Measurements from ENCODE around the gene KRTAP2-2.
"Not testable (repeated sequence)": the region's sequence is repeated elsewhere in the genome, so short reads cannot be mapped to it uniquely, and the experiment has no call there.

Gene KRTAP2-2

GRCh38 chr17:41055130-41055529 is at the start of gene KRTAP2-2:
Gene KRTAP2-2 (minus strand): TSS chr17:41055230. CDS start chr17:41055211, 19 bp downstream.
- DNase-seq (ENCODE audit: low read depth) = not testable (repeated sequence)

DNA sequence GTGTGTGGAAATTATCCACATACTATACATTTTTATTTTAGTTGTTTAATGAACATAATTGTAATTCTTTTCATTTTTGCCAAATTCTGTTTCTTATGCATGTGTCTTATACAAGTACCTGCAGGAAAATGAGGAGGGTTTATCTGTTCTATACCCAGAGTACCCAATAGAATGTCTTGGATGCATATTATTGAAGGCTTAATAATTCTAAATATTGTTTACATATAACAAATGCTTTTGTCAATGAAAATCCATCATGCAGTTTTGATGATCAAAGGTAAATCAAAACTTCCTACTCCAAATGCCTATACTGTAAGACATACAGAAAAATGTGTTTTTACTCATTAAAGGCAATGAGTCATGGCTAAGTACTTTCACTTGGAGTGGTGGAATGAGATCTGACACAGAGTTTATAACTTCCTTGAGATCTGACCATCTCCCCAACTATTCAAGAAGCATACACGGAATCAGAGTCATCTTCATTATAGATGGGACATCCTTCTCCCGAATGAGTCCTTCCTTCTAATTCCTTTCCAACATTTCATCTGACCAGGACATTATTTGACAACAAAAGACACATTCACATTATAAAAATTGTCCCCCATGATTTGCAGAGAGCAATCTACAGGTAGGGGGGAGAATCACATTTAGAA is 49.5 kb upstream of the KRTAP2-2 start:
- not testable (repeated sequence) for DNase-seq (ENCODE audit: low read depth)

DNA sequence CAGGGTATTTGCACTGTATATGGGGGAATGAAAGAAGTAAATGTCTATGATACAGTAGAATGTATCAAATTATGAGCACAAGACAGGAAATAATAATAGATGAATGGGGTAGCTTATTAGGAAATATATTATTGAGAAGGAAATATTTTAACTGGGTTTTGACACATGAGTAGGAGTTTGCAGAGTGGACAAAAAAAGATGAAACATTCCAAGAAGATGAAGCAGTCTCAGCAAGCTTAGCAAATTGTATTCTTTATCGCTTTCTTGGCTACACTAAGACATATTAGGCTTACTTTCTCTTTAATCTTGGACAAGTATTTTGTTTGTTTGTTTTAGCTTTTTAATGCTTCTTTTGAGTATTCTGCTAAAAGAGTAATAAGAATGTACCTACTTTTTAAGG is 48.9 kb upstream of the KRTAP2-2 start:
- DNase-seq (ENCODE audit: low read depth) = no peak

DNA sequence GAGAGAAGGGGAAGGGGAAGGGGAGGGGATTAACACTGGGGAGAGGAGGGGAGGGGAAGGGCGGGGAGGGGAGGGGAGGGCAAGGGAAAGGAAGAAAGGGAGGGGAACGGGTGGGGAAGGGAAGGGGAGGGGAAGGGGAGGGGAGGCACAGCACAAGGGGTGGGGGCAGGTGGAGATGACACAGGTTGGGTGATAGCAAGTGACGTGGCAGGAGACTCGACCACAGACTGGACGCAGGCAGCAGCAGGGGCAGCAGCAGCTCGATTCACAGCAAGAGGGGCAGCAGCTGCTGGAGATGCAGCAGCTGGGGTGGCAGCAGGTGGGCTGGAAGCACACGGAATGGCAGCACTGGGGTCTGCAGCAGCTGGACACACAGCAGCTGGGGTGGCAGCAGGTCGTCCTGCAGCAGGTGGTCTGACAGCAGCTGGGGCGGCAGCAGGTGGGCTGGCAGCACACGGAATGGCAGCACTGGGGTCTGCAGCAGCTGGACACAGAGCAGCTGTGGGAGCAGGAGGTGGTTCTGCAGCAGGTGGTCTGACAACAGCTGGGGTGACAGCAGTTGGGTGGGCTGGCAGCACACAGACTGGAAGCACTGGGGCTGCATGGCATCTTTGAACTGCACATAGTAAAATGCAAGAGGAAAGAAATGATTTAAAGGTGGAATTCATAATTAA is 46.7 kb upstream of the KRTAP2-2 start, which contains the start of gene KRTAP4-16:
TSS of gene KRTAP4-16 (minus strand) at position 624 of the 674 bp plus-strand sequence. CDS start at position 624, 0 bp downstream.
- DNase-seq (ENCODE audit: low read depth) = no peak

- not testable (repeated sequence) for DNase-seq (ENCODE audit: low read depth)
Observed at GRCh38 chr17:41099682-41100480, 44.9 kb upstream of the KRTAP2-2 start.

- DNase-seq (ENCODE audit: low read depth) = no peak
Observed at GRCh38 chr17:41098481-41098880, 43.5 kb upstream of the KRTAP2-2 start.

GRCh38 chr17:41098042-41098441 is 43.0 kb upstream of the KRTAP2-2 start, which contains the start of gene KRTAP4-8:
Gene KRTAP4-8 (minus strand): TSS chr17:41098142. CDS start chr17:41098084, 58 bp downstream.
- DNase-seq (ENCODE audit: low read depth) = no peak

DNA sequence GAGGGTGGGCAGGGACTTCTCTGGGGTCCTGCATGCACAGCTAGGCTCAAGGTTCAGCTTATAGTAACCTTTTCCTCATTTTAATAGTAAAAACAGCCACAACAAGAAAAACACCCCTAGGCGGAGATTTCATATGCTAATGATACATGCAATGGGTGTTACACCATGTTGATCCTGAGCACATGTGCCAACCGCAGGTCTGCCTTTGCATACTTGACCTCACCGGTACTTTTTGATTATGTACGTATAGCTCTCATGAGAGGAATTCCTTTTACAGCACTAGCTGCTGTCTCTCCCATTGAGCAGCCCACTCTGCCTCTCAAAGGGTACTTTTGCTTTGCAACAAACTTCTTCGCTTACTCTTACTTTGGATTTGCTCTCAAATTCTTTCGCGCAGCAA is 41.0 kb upstream of the KRTAP2-2 start:
- DNase-seq (ENCODE audit: low read depth) = no peak

DNA sequence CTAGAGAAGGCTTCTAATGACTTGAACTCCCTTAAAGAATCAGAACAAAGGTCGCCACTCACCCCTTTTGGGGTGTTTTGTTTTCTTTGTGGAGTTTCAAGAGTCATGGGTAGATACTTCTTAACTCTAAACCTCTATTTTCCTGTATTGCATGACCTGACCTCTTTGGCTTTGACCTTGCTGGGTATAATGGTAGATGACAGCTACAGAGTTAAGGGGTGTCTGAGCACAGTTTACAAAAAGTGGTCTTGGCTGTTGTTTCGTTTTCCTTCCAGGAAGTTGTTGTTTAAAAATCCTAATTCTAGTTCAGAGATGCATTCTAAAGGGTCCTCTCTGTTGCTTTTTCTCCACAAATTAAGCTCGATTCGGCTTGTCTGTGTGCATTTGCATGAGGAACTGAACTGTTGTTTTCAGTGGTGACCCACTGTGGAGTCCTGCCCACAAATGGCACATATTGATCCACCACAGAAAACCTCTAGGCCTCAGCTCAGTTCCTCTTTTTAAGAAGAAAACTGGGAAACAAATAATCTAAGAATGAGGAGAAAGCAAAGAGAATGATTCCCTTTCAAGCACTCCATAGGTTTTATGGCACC is 33.8 kb upstream of the KRTAP2-2 start:
- not testable (repeated sequence) for DNase-seq (ENCODE audit: low read depth)

- not testable (repeated sequence) for DNase-seq (ENCODE audit: low read depth)
Observed at GRCh38 chr17:41084100-41084856, 29.2 kb upstream of the KRTAP2-2 start, which contains the start of gene KRTAP4-7. Gene KRTAP4-7 (plus strand): TSS chr17:41084150. CDS start chr17:41084207, 57 bp downstream.

DNA sequence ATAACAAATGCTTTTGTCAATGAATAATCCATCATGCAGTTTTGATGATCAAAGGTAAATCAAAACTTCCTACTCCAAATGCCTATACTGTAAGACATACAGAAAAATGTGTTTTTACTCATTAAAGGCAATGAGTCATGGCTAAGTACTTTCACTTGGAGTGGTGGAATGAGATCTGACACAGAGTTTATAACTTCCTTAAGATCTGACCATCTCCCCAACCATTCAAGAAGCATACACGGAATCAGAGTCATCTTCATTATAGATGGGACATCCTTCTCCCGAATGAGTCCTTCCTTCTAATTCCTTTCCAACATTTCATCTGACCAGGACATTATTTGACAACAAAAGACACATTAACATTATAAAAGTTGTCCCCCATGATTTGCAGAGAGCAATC is 28.4 kb upstream of the KRTAP2-2 start:
- not testable (repeated sequence) for DNase-seq (ENCODE audit: low read depth)

DNA sequence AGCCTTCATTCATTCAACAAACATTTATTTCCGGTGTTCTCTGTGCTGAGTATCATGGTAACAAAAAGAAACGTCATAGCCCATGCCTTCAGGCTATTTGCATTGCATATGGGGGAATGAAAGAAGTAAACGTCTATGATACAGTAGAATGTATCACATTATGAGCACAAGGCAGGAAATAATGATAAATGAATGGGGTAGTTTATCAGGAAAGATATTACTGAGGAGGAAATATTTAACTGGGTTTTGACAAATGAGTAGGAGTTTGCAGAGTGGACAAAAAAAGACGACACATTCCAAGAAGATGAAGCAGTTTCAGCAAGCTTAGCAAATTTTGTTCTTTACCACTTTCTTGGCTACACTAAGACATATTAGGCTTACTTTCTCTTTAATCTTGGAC is 27.6 kb upstream of the KRTAP2-2 start:
- no peak for DNase-seq (ENCODE audit: low read depth)

DNA sequence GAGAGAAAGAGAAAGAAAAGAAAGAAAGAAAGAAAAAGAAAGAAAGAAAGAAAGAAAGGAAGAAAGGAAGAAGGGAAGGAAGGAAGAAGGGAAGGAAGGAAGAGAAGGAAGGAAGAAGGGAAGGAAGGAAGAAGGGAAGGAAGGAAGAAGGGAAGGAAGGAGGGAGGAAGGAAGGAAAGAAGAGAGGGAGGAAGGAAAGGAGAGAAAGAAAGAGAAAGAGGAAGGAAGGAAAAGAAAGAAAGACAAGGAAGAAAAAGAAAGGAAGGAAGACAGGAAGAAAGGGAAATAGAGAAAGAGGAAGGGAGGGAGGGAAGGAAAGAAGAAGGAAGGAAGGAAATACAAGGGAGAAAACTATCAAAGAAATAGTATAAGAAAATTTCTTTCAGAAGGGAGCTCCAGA is 21.8 kb upstream of the KRTAP2-2 start:
- no peak for DNase-seq (ENCODE audit: low read depth)

DNA sequence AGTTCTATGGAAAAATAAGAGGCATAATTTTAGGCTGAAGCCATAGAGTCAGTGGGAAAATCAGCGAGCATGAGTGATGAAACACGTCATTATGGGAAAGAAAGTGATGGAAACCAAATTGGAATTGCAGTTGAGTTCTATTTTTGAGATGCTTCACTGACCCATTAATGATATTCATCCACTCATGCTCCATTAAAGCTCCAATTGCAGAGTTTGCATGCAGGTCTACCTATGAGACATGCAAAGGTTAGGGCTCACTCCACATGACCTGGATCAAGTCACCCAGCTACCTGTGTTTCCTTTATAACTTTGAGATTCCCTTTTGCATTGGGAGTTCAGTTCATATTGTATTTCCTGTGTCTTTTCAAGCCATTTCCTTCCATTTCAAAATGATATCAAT is 18.6 kb upstream of the KRTAP2-2 start:
- no peak for DNase-seq (ENCODE audit: low read depth)

DNA sequence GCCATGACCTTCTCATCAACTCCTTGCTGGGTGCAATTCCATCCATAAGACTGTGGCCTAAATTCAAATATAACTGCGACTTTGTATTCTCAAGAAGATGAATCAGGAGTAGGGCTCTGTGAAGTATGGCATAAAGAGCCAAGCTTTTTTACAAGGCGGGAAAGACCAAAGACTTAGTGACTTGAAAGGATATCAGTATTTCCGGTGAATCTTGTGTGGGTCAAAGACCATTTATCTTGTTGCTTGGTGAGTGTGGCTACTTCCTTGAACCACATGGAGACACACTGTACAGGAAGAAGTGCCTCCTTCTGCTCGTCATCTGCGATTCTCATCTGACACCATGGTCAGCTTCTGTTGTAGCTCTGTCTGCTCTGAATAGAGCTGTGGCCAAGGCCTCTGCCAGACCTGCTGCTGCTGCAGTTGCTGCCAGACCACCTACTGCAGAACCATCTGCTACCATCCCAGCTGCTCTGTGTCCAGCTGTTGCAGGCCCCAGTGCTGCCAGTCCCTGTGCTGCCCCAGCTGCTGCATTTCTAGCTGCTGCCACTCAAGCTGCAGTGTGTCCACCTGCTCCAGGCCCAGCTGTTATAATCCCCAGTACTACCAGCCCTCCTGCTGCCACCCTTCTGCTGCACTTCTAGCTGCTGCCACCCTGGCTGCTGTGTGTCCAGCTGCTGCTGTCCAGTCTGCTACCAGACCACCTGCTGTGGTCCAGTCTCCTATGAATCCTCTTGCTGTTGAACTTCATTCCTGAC is 16.8 kb upstream of the KRTAP2-2 start:
- no peak for DNase-seq (ENCODE audit: low read depth)

DNA sequence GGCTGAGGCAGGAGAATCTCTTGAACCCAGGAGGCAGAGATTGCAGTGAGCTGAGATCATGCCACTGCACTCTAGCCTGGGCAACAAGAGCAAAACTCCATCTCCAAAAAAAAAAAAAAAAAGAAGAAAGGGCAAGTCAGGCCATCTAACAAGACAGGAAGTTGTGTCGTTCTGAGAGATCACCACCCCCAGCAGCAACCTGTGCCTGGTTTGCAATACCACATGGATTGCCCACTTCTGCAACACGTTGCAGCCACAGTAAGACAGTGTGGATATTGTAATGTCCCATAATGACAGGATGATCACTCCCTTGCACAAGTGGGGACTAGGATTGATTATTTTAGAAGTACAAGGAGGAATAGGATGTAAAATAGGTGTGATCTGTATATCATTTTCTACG is 14.0 kb upstream of the KRTAP2-2 start:
- no peak for DNase-seq (ENCODE audit: low read depth)

DNA sequence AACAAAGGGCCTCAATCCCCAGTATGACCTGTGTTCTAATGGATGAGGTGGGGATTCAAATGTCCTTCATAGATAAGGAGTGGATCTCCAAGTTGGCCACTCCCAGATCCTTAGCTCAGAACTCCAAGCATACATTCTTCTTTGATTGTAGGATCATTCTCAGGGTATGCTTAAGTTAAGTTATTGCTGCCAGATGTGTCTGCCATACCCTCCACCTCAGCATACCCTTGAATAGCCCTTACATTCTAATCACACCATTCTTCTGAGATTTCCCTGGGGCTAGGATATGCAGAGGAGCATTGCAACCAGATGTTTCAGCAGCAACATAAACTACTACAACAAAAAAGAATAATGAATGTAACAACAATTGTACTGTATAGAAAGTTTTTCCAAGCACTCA is 12.3 kb upstream of the KRTAP2-2 start:
- no peak for DNase-seq (ENCODE audit: low read depth)

DNA sequence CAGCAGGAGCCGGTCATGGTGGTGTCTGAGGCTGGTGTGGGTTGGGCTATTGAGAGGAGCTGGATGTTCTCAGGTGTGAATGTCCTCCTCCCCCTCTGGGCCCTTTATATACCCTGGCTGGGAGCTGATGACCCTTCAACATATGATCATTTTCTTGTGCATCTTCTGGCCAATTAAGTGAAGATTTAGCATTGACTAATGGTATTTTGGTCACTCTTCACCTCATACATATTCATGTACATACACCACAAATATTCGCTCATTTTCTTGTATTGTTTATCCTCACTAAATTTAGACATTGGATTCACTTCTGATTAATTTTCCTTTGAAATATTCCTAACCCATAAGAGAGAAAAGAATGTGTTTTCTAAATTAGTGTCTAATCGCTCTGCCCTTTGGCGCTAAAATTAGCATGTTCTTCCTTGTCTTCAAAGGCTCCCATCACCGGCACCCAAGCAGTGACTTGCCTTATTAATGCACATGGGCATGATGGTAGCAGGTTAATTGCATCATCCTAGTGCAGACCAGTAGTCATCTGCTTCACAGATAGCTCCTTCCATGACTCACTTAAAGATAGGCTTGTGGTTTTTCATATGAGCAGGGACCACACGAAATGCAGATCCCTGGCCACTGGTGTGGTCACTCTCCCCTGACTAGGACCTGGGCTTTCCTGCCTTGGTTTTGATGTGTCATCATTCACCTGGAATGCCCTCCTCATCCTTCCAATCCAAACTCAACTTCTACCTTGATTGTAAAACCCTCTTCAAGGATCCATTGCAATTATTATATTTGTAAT is 11.0 kb upstream of the KRTAP2-2 start, which contains the start of gene KRTAP2-4:
TSS of gene KRTAP2-4 (minus strand) at position 51 of the 796 bp plus-strand sequence. CDS start at position 17, 34 bp downstream.
- DNase-seq (ENCODE audit: low read depth) = no peak

DNA sequence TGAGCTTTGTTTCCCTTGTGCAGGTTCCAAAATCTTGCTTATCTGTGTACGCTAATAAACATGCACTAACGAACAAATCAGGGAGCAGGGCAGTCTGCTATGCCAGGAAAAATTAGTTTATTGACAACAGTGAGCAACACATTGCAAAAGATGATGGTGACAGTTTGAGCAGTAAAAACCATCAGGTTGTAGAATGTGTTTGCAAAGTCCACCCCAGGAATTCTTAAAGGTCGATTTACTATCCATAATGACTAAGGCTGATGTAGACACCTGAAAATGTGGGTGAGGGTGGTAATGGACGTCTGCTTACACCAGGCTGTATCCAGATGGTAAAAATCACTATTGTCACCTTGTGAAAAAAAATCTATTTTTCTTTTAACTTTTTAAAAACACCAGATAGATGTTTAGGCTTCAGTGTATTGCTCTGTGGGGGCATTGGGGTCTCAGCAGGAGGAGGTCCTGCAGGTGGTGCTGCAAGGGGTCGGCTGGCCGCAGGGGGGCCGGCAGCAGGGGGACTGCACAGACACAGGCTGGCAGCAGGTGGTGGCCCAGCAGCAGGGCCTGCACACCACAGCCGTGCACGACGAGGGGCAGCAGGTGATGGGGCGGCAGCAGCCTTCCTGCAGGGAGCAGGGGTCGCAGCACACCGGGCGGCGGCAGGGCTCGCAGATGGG is 10.1 kb upstream of the KRTAP2-2 start:
- not testable (repeated sequence) for DNase-seq (ENCODE audit: low read depth)

Data from stimulated activated CD8-positive, alpha-beta memory T cell treated with anti-CD3 and anti-CD28 coated beads, Interleukin-12 subunit alpha, Interleukin-12 subunit beta, amount 100 ng/mL, for 4 hours (primary cell).